Endodermal cell (in vitro differentiated cells): ENCODE data around the gene LIN37. TPM values are rescaled to one million over a fixed set of nuclear protein-coding genes. Genes with fewer than 3 reads are reported as not detected.

Source experiments
- DNase-seq: peaks from one replicate; pipeline ENCODE4 v3.0.0-alpha.2; 2017
- H3K27ac ChIP-seq: 2 replicates; pipeline ENCODE4 v1.5.1; 2013; ENCODE audit warnings: mild to moderate bottlenecking, low read depth, low read length, moderate library complexity
- H3K27me3 ChIP-seq: 2 replicates; pipeline ENCODE4 v1.6.1; 2013; ENCODE audit warnings: mild to moderate bottlenecking, low read length, moderate library complexity; ENCODE audit not compliant: insufficient read depth, control insufficient read depth, poor library complexity, severe bottlenecking
- H3K36me3 ChIP-seq: 2 replicates; pipeline ENCODE4 v1.7.0; 2013; ENCODE audit warnings: mild to moderate bottlenecking, low read length, moderate library complexity; ENCODE audit not compliant: control insufficient read depth, insufficient read depth
- H3K4me1 ChIP-seq: one replicate; pipeline ENCODE4 v1.7.0; 2013; ENCODE audit warnings: low read length; ENCODE audit not compliant: control insufficient read depth, insufficient read depth
- H3K4me3 ChIP-seq: 2 replicates; pipeline ENCODE4 v1.5.1; 2013; ENCODE audit warnings: mild to moderate bottlenecking, low read length, moderate library complexity
- H3K9ac ChIP-seq: 2 replicates; pipeline ENCODE4 v1.6.1; 2013; ENCODE audit warnings: mild to moderate bottlenecking, low read length, moderate library complexity; ENCODE audit not compliant: poor library complexity, severe bottlenecking; ENCODE audit errors: extremely low read depth
- H3K9me3 ChIP-seq: 2 replicates; pipeline ENCODE4 v1.6.1; 2013; ENCODE audit warnings: mild to moderate bottlenecking, low read length, moderate library complexity; ENCODE audit not compliant: control insufficient read depth
- H3K27ac Mint-ChIP-seq: 2 replicates; pipeline ENCODE4 v1.8.0; 2020; ENCODE audit warnings: mixed read lengths
- H3K27me3 Mint-ChIP-seq: 2 replicates; pipeline ENCODE4 v1.8.0; 2021; ENCODE audit warnings: mild to moderate bottlenecking, mixed read lengths; ENCODE audit not compliant: insufficient read depth
- H3K36me3 Mint-ChIP-seq: 2 replicates; pipeline ENCODE4 v1.8.0; 2020; ENCODE audit warnings: low read depth, mixed read lengths
- H3K4me1 Mint-ChIP-seq: 2 replicates; pipeline ENCODE4 v1.8.0; 2020; ENCODE audit warnings: mixed read lengths
- H3K4me3 Mint-ChIP-seq: 2 replicates; pipeline ENCODE4 v1.8.0; 2020; ENCODE audit warnings: mild to moderate bottlenecking, moderate library complexity, mixed read lengths
- H3K9me3 Mint-ChIP-seq: 2 replicates; pipeline ENCODE4 v1.8.0; 2020; ENCODE audit warnings: mild to moderate bottlenecking, mixed read lengths
- CTCF ChIP-seq: fragments of 200-600 bp; sonication (generic); conservative IDR thresholded peaks from 2 replicates; pipeline ENCODE4 v1.5.0; 2021; ENCODE audit warnings: antibody characterized with exemption, mild to moderate bottlenecking
- WGBS, 2 experiments: methylation state at CpG; one replicate each; pipeline versions ENCODE4 v1.1.5 to v1.1.7; 2013; ENCODE audit warnings: missing lambda C conversion rate in 2 of 2, mixed read lengths in 1 of 2; ENCODE audit not compliant: insufficient coverage in 1 of 2, insufficient read length in 1 of 2; 5-methylcytosine and 5-hydroxymethylcytosine counted together
- total RNA-seq, 2 donors: library from RNA; stranded (reverse); fragmentation: NEBNext Ultra II Directional in 1 of 2; extraction: Animal tissue kit (Norgen Biotek cat#: 25700) in 1 of 2; gene quantifications; 2 replicates in 1 of 2; 3 replicates in 1 of 2; pipeline ENCODE4 v1.2.1, GENCODE V29; 2021

Gene LIN37
- total RNA-seq, 2 donors from 2014 or later: 6.6 to 7.6 TPM

GRCh38 chr19:35736913-35737886, 11.2 kb upstream of the LIN37 start:
- H3K36me3 Mint-ChIP-seq: peaks cover 49% of the 10 kb centered on the region
- H3K4me3 ChIP-seq: no peak overlapping the region
- H3K27ac ChIP-seq: no peak overlapping the region
- TF ChIP-seq CTCF: peak; percentile 52
- H3K4me3 Mint-ChIP-seq: no peak overlapping the region
- H3K27ac Mint-ChIP-seq: no peak overlapping the region
- peaks cover 56% of the 10 kb centered on the region for H3K36me3 ChIP-seq
- H3K27me3 ChIP-seq: no peaks in the 10 kb centered on the region
- no peaks in the 10 kb centered on the region for H3K27me3 Mint-ChIP-seq
- no peaks in the 10 kb centered on the region for H3K9me3 Mint-ChIP-seq
- H3K9me3 ChIP-seq: no peaks in the 10 kb centered on the region
- DNase-seq: no peak
- no peak overlapping the region for H3K9ac ChIP-seq
- 92 to 98% methylated on average over 11 to 22 of the region's 22 CpGs for WGBS, 2 experiments
- no peaks in the 10 kb centered on the region for H3K4me1 Mint-ChIP-seq
- H3K4me1 ChIP-seq: no peaks in the 10 kb centered on the region

- DNase-seq: no peak
- peaks cover 53% of the 10 kb centered on the region for H3K36me3 Mint-ChIP-seq
Measured at GRCh38 chr19:35738021-35738886, 10.1 kb upstream of the LIN37 start.

More at GRCh38 chr19:35738021-35738886, 10.1 kb upstream of the LIN37 start:
- Mint-ChIP-seq H3K27ac (no peak overlapping the region), H3K27me3 (no peaks in the 10 kb centered on the region), H3K9me3 (no peaks in the 10 kb centered on the region), H3K4me1 (no peaks in the 10 kb centered on the region), H3K4me3 (no peak overlapping the region)
- H3K9me3 ChIP-seq: no peaks in the 10 kb centered on the region
- no peaks in the 10 kb centered on the region for H3K27me3 ChIP-seq
- no peak overlapping the region for H3K9ac ChIP-seq
- WGBS, 2 experiments: 94 to 98% methylated on average over 28 to 37 of the region's 37 CpGs
- no peaks in the 10 kb centered on the region for H3K4me1 ChIP-seq
- TF ChIP-seq CTCF: no peak
- no peak overlapping the region for H3K4me3 ChIP-seq
- no peak overlapping the region for H3K27ac ChIP-seq
- H3K36me3 ChIP-seq: peaks cover 54% of the 10 kb centered on the region
